ENCODE results near the gene ZNF444.
A peak's percentile ranks its signal among the peaks of the same experiment; 100 is the strongest.

The ZNF444 gene

GRCh38 chr19:56142087-56142787, 1.1 kb downstream of the ZNF444 start:
- POLR2A ChIA-PET (ENCODE audit: low non-redundant PET): no interaction called here
- no peak for DNase-seq (ENCODE audit: low spot score)
- TF ChIP-seq CTCF (conservative IDR thresholded peaks at IDR 0.05; ENCODE audit: low read depth): no peak
- CTCF ChIA-PET: no interaction called here
- peak overlapping the region; percentile 27 for H3K27ac ChIP-seq

DNA sequence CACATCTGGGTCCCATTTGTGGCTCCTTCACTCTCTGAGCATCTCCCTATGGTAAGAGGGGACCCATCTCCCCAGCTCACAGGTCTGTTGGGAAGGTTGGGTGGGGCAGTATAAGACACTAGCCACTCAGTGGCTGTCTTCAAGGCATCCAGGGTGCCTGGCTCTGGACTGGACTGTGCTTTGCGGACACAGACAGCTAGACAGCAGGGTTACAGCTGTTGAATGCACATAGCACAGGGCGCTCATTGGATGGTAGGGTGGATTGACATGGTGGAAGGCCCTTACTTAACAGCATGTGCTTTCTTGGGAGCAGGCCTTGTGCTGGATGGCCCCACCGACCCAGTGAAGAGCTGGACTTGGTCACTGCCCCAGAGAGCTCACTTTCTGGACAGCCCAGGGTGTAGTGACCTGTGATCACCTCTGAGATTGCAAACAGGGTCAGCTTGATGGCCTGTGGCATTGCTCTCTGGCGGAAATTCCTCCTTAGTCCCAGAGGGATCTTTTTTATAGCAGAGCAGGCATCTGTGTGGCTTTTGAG, 1.9 kb downstream of the ZNF444 start:
- no peak overlapping the region for H3K27ac ChIP-seq
- ChIA-PET POLR2A (ENCODE audit: low non-redundant PET) (no interaction called here), CTCF (interaction anchor here (0.7 kb wide), 1 partner anchor 475 kb away, joined by 3 read pairs; no protein-coding TSS in a partner anchor)
- DNase-seq (ENCODE audit: low spot score): no peak
- TF ChIP-seq CTCF (conservative IDR thresholded peaks at IDR 0.05; ENCODE audit: low read depth): no peak

DNA sequence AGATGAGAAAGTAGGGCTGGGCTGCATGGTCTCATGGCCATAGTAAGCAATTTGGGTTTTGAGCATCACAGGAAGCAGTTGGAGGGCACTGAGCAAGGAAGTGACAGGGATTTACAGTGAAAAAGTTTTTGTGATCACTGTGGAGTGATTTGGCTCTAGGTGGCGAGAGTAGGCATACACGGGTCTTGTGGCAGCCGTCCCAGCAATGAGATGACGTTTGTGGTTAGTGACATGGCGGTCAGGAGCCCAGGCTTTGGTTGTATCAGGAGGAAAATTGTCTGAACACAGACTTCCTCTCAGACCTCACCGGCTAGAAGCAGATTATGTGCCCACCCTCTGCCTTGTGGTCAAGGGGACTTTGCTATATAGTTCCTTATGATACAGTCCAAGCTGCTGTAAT, 3.3 kb downstream of the ZNF444 start:
- CTCF ChIA-PET: interaction anchor here (0.6 kb wide), 1 partner anchor 214 kb away, joined by 3 read pairs; no protein-coding TSS in a partner anchor
- DNase-seq (ENCODE audit: low spot score): no peak
- TF ChIP-seq CTCF (conservative IDR thresholded peaks at IDR 0.05; ENCODE audit: low read depth): no peak
- POLR2A ChIA-PET (ENCODE audit: low non-redundant PET): no interaction called here
- no peak overlapping the region for H3K27ac ChIP-seq

- ChIA-PET CTCF (interaction anchor here (0.6 kb wide), 1 partner anchor 214 kb away, joined by 3 read pairs; no protein-coding TSS in a partner anchor), POLR2A (ENCODE audit: low non-redundant PET) (no interaction called here)
- DNase-seq (ENCODE audit: low spot score): no peak
- TF ChIP-seq CTCF (conservative IDR thresholded peaks at IDR 0.05; ENCODE audit: low read depth): no peak
- no peak overlapping the region for H3K27ac ChIP-seq
Observed at GRCh38 chr19:56144831-56145230, 3.7 kb downstream of the ZNF444 start.

- H3K27ac ChIP-seq: no peak overlapping the region
- ChIA-PET CTCF (interaction anchor here (0.6 kb wide), 2 partner anchors 12 to 69 kb away, joined by 3 read pairs; no protein-coding TSS in a partner anchor), POLR2A (ENCODE audit: low non-redundant PET) (no interaction called here)
- TF ChIP-seq CTCF (conservative IDR thresholded peaks at IDR 0.05; ENCODE audit: low read depth): no peak
- DNase-seq (ENCODE audit: low spot score): no peak
Observed at GRCh38 chr19:56145698-56146097, 4.6 kb downstream of the ZNF444 start.

DNA sequence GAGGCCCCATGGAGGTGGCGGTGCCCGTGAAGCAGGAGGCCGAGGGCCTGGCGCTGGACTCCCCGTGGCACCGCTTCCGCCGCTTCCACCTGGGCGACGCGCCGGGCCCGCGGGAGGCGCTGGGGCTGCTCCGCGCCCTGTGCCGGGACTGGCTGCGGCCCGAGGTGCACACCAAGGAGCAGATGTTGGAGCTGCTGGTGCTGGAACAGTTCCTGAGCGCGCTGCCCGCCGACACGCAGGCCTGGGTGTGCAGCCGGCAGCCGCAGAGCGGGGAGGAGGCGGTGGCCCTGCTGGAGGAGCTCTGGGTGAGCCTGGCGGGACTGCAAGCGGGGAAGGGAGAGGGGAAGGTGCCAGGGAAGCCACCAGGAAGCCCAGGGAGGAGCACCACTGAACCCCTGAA, 5.8 kb downstream of the ZNF444 start:
- CTCF ChIA-PET: no interaction called here
- POLR2A ChIA-PET (ENCODE audit: low non-redundant PET): no interaction called here
- TF ChIP-seq CTCF (conservative IDR thresholded peaks at IDR 0.05; ENCODE audit: low read depth): no peak

More for the DNA sequence above, 5.8 kb downstream of the ZNF444 start:
- DNase-seq (ENCODE audit: low spot score): no peak
- no peak overlapping the region for H3K27ac ChIP-seq
